ENCODE results near the gene TSPAN12.

The TSPAN12 gene

DNA sequence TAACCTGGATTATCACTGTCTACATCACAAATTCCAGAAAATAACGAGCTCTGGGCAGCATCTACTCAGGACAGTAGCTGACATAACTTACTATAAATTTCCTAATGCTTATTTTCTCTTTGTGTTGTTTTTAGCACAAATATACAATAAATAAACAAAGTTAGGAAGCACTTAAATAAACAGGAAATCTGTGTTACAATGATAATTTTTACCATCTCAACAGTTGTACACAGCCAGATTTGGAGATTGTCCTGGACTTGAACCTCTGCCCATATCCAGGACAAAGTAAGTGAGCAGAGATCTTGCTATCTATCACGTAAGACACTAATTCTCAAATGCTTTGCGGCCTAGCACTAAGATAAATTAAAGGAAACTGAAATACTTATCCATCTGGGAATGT, 48.7 kb downstream of the TSPAN12 start:
- no peak for DNase-seq (ENCODE audit: low read depth)
- no peak overlapping the region for H3K4me3 ChIP-seq (ENCODE audit: low read depth, low read length)
- TF ChIP-seq, protein P1, sequence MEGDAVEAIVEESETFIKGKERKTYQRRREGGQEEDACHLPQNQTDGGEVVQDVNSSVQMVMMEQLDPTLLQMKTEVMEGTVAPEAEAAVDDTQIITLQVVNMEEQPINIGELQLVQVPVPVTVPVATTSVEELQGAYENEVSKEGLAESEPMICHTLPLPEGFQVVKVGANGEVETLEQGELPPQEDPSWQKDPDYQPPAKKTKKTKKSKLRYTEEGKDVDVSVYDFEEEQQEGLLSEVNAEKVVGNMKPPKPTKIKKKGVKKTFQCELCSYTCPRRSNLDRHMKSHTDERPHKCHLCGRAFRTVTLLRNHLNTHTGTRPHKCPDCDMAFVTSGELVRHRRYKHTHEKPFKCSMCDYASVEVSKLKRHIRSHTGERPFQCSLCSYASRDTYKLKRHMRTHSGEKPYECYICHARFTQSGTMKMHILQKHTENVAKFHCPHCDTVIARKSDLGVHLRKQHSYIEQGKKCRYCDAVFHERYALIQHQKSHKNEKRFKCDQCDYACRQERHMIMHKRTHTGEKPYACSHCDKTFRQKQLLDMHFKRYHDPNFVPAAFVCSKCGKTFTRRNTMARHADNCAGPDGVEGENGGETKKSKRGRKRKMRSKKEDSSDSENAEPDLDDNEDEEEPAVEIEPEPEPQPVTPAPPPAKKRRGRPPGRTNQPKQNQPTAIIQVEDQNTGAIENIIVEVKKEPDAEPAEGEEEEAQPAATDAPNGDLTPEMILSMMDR (IDR thresholded peaks at IDR 0.05; ENCODE audit: control insufficient read depth, extremely low read depth, insufficient read depth), result no peak

DNA sequence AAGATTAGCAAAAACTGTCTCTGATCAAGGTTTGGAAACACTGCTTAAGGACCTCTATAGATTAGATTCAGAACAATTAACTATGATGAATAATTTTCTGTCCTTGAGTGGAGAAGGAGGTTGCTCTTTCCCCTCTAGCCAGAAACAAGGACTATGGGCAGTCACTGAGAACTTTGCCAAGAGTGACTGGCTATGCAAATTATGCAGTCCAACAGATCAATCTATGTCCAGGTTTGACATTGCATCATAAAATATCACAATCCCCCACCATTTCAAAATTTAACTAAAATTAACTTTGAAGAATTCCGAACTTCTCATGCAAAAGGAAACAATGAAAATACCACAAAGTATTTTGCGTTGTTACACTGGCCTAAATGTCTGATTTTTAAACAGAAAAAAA, 50.6 kb downstream of the TSPAN12 start:
- TF ChIP-seq, protein P1 (IDR thresholded peaks at IDR 0.05; ENCODE audit: control insufficient read depth, extremely low read depth, insufficient read depth), result no peak
- no peak overlapping the region for H3K4me3 ChIP-seq (ENCODE audit: low read depth, low read length)
- DNase-seq (ENCODE audit: low read depth), result no peak

GRCh38 chr7:120806669-120807068, 51.3 kb downstream of the TSPAN12 start:
- TF ChIP-seq, protein P1 (IDR thresholded peaks at IDR 0.05; ENCODE audit: control insufficient read depth, extremely low read depth, insufficient read depth), result no peak
- H3K4me3 ChIP-seq (ENCODE audit: low read depth, low read length), result no peak overlapping the region
- no peak for DNase-seq (ENCODE audit: low read depth)

- TF ChIP-seq, protein P1 (IDR thresholded peaks at IDR 0.05; ENCODE audit: control insufficient read depth, extremely low read depth, insufficient read depth), result peak; percentile 81
- no peak for DNase-seq (ENCODE audit: low read depth)
- no peak overlapping the region for H3K4me3 ChIP-seq (ENCODE audit: low read depth, low read length)
Measured at GRCh38 chr7:120805636-120806388, 52.1 kb downstream of the TSPAN12 start.

DNA sequence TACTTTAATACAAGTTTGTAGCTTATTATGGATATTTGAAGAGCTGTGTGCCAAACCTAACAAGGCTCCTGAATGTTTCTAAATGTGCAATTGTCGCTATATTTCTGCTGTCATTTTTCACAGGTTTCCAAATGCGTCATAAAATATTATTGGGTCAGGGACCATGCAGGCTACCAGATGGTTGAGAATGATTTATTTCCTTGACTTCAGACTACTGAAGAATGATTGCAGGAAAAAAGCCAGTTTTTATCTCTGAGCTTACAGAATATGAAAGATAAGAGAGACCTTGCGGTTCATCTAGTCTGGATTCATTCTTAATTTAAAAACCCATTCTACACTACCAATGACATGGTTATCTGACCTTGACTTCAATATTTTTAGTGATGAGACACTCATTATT, 55.2 kb downstream of the TSPAN12 start:
- TF ChIP-seq, protein P1 (IDR thresholded peaks at IDR 0.05; ENCODE audit: control insufficient read depth, extremely low read depth, insufficient read depth), result no peak
- H3K4me3 ChIP-seq (ENCODE audit: low read depth, low read length), result no peak overlapping the region
- no peak for DNase-seq (ENCODE audit: low read depth)

- DNase-seq (ENCODE audit: low read depth), result no peak
- no peak overlapping the region for H3K4me3 ChIP-seq (ENCODE audit: low read depth, low read length)
- TF ChIP-seq, protein P1 (IDR thresholded peaks at IDR 0.05; ENCODE audit: control insufficient read depth, extremely low read depth, insufficient read depth), result no peak
Measured at GRCh38 chr7:120799813-120800475, 58.0 kb downstream of the TSPAN12 start.
